Measurements from ENCODE around the gene PARN.

- TF ChIP-seq PKNOX1 (IDR thresholded peaks at IDR 0.05) (no peak), FOXK2 (IDR thresholded peaks at IDR 0.05) (no peak), FOXA1 (IDR thresholded peaks at IDR 0.05) (no peak), BHLHE40 (IDR thresholded peaks at IDR 0.05; ENCODE audit: borderline replicate concordance) (no peak), SUZ12 (IDR thresholded peaks at IDR 0.05) (no peak), TARDBP (IDR thresholded peaks at IDR 0.05) (no peak), HDGF (IDR thresholded peaks at IDR 0.05; ENCODE audit: borderline replicate concordance) (no peak), CTBP1 (IDR thresholded peaks at IDR 0.05; ENCODE audit: borderline replicate concordance) (no peak), FOXM1 (IDR thresholded peaks at IDR 0.05; ENCODE audit: borderline replicate concordance) (no peak), NFRKB (IDR thresholded peaks at IDR 0.05) (no peak), SP1 (IDR thresholded peaks at IDR 0.05) (no peak), ARNT (IDR thresholded peaks at IDR 0.05) (no peak), ZNF384 (IDR thresholded peaks at IDR 0.05) (no peak), ELF4 (IDR thresholded peaks at IDR 0.05) (no peak)
Measured at GRCh38 chr16:14388243-14388642, 241.8 kb downstream of the PARN start.

All from HEK293T (cell line).